Measurements from ENCODE around the gene RASL11A.

RASL11A gene

GRCh38 chr13:27309967-27310598 lies 39.5 kb downstream of the RASL11A start:
- H3K4me2 ChIP-seq (ENCODE audit: low read depth, low read length, poor library complexity, severe bottlenecking), result no peak overlapping the region
- no peaks in the 10 kb centered on the region for H4K20me1 ChIP-seq (ENCODE audit: insufficient read depth, low read length, poor library complexity, severe bottlenecking)
- no peaks in the 10 kb centered on the region for H3K9me2 ChIP-seq (replicated peaks; ENCODE audit: low read depth, low read length)
- no peak overlapping the region for H3K9ac ChIP-seq (ENCODE audit: low read depth, low read length, poor library complexity, severe bottlenecking)
- TF ChIP-seq CTCF (conservative IDR thresholded peaks at IDR 0.05; ENCODE audit: low read length) (no peak), EZH2phosphoT487 (IDR thresholded peaks at IDR 0.05; ENCODE audit: borderline replicate concordance) (no peak)
- H3K27me3 ChIP-seq (ENCODE audit: insufficient read depth, low read length, poor library complexity, severe bottlenecking), result no peaks in the 10 kb centered on the region
- H2AFZ ChIP-seq (ENCODE audit: low read length), result no peak overlapping the region
- no peaks in the 10 kb centered on the region for H3K36me3 ChIP-seq (ENCODE audit: insufficient read depth, low read length)
- H3F3A ChIP-seq (ENCODE audit: low read depth), result no peaks in the 10 kb centered on the region
- H3K9me3 ChIP-seq (ENCODE audit: insufficient read depth, low read depth, low read length), result no peaks in the 10 kb centered on the region
- no peaks in the 10 kb centered on the region for H3K79me2 ChIP-seq (ENCODE audit: insufficient read depth, low read length)
- no peak overlapping the region for H3K4me3 ChIP-seq (ENCODE audit: low read length, poor library complexity, severe bottlenecking)
- H3K4me1 ChIP-seq (ENCODE audit: insufficient read depth, low read length, poor library complexity, severe bottlenecking), result no peaks in the 10 kb centered on the region

- no peak overlapping the region for H3K4me2 ChIP-seq (ENCODE audit: low read depth, low read length, poor library complexity, severe bottlenecking)
- H3K4me3 ChIP-seq (ENCODE audit: low read length, poor library complexity, severe bottlenecking), result no peak overlapping the region
- no peaks in the 10 kb centered on the region for H3K4me1 ChIP-seq (ENCODE audit: insufficient read depth, low read length, poor library complexity, severe bottlenecking)
- H3K36me3 ChIP-seq (ENCODE audit: insufficient read depth, low read length), result no peaks in the 10 kb centered on the region
- H2AFZ ChIP-seq (ENCODE audit: low read length), result no peak overlapping the region
- no peak overlapping the region for H3K9ac ChIP-seq (ENCODE audit: low read depth, low read length, poor library complexity, severe bottlenecking)
- H3K27me3 ChIP-seq (ENCODE audit: insufficient read depth, low read length, poor library complexity, severe bottlenecking), result no peaks in the 10 kb centered on the region
- H3K9me3 ChIP-seq (ENCODE audit: insufficient read depth, low read depth, low read length), result no peaks in the 10 kb centered on the region
- TF ChIP-seq CTCF (conservative IDR thresholded peaks at IDR 0.05; ENCODE audit: low read length), result no peak
- TF ChIP-seq EZH2phosphoT487 (IDR thresholded peaks at IDR 0.05; ENCODE audit: borderline replicate concordance), result no peak
- no peaks in the 10 kb centered on the region for H4K20me1 ChIP-seq (ENCODE audit: insufficient read depth, low read length, poor library complexity, severe bottlenecking)
- no peaks in the 10 kb centered on the region for H3F3A ChIP-seq (ENCODE audit: low read depth)
- no peaks in the 10 kb centered on the region for H3K79me2 ChIP-seq (ENCODE audit: insufficient read depth, low read length)
- H3K9me2 ChIP-seq (replicated peaks; ENCODE audit: low read depth, low read length), result no peaks in the 10 kb centered on the region
Observed at GRCh38 chr13:27310946-27311345, 40.3 kb downstream of the RASL11A start.

- H3K4me1 ChIP-seq (ENCODE audit: insufficient read depth, low read length, poor library complexity, severe bottlenecking), result no peaks in the 10 kb centered on the region
- H3K36me3 ChIP-seq (ENCODE audit: insufficient read depth, low read length), result no peaks in the 10 kb centered on the region
- no peak for TF ChIP-seq EZH2phosphoT487 (IDR thresholded peaks at IDR 0.05; ENCODE audit: borderline replicate concordance)
- TF ChIP-seq CTCF (conservative IDR thresholded peaks at IDR 0.05; ENCODE audit: low read length), result no peak
- H3F3A ChIP-seq (ENCODE audit: low read depth), result no peaks in the 10 kb centered on the region
- H3K9ac ChIP-seq (ENCODE audit: low read depth, low read length, poor library complexity, severe bottlenecking), result no peak overlapping the region
- no peak overlapping the region for H3K4me3 ChIP-seq (ENCODE audit: low read length, poor library complexity, severe bottlenecking)
- H4K20me1 ChIP-seq (ENCODE audit: insufficient read depth, low read length, poor library complexity, severe bottlenecking), result no peaks in the 10 kb centered on the region
- no peaks in the 10 kb centered on the region for H3K9me3 ChIP-seq (ENCODE audit: insufficient read depth, low read depth, low read length)
- no peak overlapping the region for H2AFZ ChIP-seq (ENCODE audit: low read length)
- H3K9me2 ChIP-seq (replicated peaks; ENCODE audit: low read depth, low read length), result no peaks in the 10 kb centered on the region
- H3K4me2 ChIP-seq (ENCODE audit: low read depth, low read length, poor library complexity, severe bottlenecking), result no peak overlapping the region
- no peaks in the 10 kb centered on the region for H3K79me2 ChIP-seq (ENCODE audit: insufficient read depth, low read length)
- no peaks in the 10 kb centered on the region for H3K27me3 ChIP-seq (ENCODE audit: insufficient read depth, low read length, poor library complexity, severe bottlenecking)
Observed at GRCh38 chr13:27311518-27312210, 41.0 kb downstream of the RASL11A start.
